SU-DHL-6 (cell line): Measurements from ENCODE around the gene SINHCAF.

Experiments
- H2AFZ ChIP-seq: fragments of 200-600 bp; sonication (generic); 2 replicates; pipeline ENCODE4 v1.6.1; 2014; ENCODE audit warnings: low read depth, mild to moderate bottlenecking, moderate library complexity, mixed read lengths, antibody characterized with exemption, low read length; ENCODE audit not compliant: severe bottlenecking
- H3F3A ChIP-seq: fragments of 200-600 bp; shearing (Covaris generic); 2 replicates; pipeline ENCODE4 v1.6.0; 2016; ENCODE audit warnings: antibody characterized with exemption, mild to moderate bottlenecking; ENCODE audit not compliant: insufficient read depth
- H3K27ac ChIP-seq: fragments of 200-600 bp; sonication (generic); 2 replicates; pipeline ENCODE4 v1.5.1; 2016; ENCODE audit warnings: low read depth, mild to moderate bottlenecking, low read length, moderate library complexity, mixed read lengths
- H3K27me3 ChIP-seq: fragments of 200-600 bp; sonication (generic), shearing (Covaris generic); 2 replicates; pipeline ENCODE4 v1.6.0; 2014; ENCODE audit warnings: mild to moderate bottlenecking, low read length
- H3K36me3 ChIP-seq: fragments of 200-600 bp; sonication (generic); 2 replicates; pipeline ENCODE4 v1.6.1; 2014; ENCODE audit warnings: mild to moderate bottlenecking, low read length, mixed read lengths
- H3K4me2 ChIP-seq: fragments of 300-600, 200-600 bp; shearing (Covaris generic), sonication (generic); 2 replicates; pipeline ENCODE4 v1.6.0; 2014; ENCODE audit warnings: low read length, low read depth, mild to moderate bottlenecking; ENCODE audit not compliant: poor library complexity, severe bottlenecking
- H3K4me3 ChIP-seq: fragments of 200-600 bp; sonication (generic); 2 replicates; pipeline ENCODE4 v1.5.1; 2014; ENCODE audit warnings: antibody characterized with exemption, low read length, mild to moderate bottlenecking, mixed read lengths; ENCODE audit not compliant: insufficient read depth, poor library complexity, severe bottlenecking
- H3K79me2 ChIP-seq: fragments of 200-600 bp; sonication (generic); 2 replicates; pipeline ENCODE4 v1.6.1; 2014; ENCODE audit warnings: mild to moderate bottlenecking, low read length, moderate library complexity; ENCODE audit not compliant: insufficient read depth
- H3K9ac ChIP-seq: fragments of 200-600 bp; sonication (generic); 2 replicates; pipeline ENCODE4 v1.7.0; 2014; ENCODE audit warnings: mild to moderate bottlenecking, low read length
- H3K9me2 ChIP-seq: fragments of 200-600 bp; sonication (generic); replicated peaks from 2 replicates; pipeline ENCODE4 v1.6.1; 2014; ENCODE audit warnings: low read length; ENCODE audit not compliant: insufficient read depth
- H3K9me3 ChIP-seq: fragments of 200-600 bp; sonication (generic); 2 replicates; pipeline ENCODE4 v1.6.1; 2014; ENCODE audit warnings: low read length, mixed read lengths; ENCODE audit not compliant: insufficient read depth
- H4K20me1 ChIP-seq: fragments of 200-600 bp; sonication (generic); 2 replicates; pipeline ENCODE4 v1.6.1; 2014; ENCODE audit warnings: low read depth, mild to moderate bottlenecking, antibody characterized with exemption, low read length, moderate library complexity, mixed read lengths
- EZH2phosphoT487 ChIP-seq: fragments of 200-600 bp; sonication (generic), shearing (Covaris generic); conservative IDR thresholded peaks from 2 replicates; pipeline ENCODE4 v1.6.1; 2018; ENCODE audit warnings: mild to moderate bottlenecking, antibody characterized with exemption, low read length, moderate library complexity, mixed read lengths
- TF ChIP-seq, protein P1 (sequence below): fragments of 200-600 bp; sonication (generic); IDR thresholded peaks from one replicate; pipeline ENCODE4 v1.5.1; 2017; ENCODE audit warnings: antibody characterized with exemption, mild to moderate bottlenecking, low read length, moderate library complexity; ENCODE audit not compliant: insufficient read depth, poor library complexity, severe bottlenecking

SINHCAF gene

GRCh38 chr12:31317471-31318395 is 8.2 kb downstream of the SINHCAF start:
- peaks cover 35% of the 10 kb centered on the region for H3F3A ChIP-seq
- TF ChIP-seq EZH2phosphoT487, result no peak
- TF ChIP-seq, protein P1, sequence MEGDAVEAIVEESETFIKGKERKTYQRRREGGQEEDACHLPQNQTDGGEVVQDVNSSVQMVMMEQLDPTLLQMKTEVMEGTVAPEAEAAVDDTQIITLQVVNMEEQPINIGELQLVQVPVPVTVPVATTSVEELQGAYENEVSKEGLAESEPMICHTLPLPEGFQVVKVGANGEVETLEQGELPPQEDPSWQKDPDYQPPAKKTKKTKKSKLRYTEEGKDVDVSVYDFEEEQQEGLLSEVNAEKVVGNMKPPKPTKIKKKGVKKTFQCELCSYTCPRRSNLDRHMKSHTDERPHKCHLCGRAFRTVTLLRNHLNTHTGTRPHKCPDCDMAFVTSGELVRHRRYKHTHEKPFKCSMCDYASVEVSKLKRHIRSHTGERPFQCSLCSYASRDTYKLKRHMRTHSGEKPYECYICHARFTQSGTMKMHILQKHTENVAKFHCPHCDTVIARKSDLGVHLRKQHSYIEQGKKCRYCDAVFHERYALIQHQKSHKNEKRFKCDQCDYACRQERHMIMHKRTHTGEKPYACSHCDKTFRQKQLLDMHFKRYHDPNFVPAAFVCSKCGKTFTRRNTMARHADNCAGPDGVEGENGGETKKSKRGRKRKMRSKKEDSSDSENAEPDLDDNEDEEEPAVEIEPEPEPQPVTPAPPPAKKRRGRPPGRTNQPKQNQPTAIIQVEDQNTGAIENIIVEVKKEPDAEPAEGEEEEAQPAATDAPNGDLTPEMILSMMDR, result no peak
- peaks cover 100% of the 10 kb centered on the region for H3K79me2 ChIP-seq
- H3K27ac ChIP-seq, result peak overlapping the region; percentile 54
- H3K4me2 ChIP-seq, result peak overlapping the region; percentile 97
- H2AFZ ChIP-seq, result no peak overlapping the region
- H3K9ac ChIP-seq, result peak overlapping the region; percentile 45
- H3K27me3 ChIP-seq, result no peaks in the 10 kb centered on the region
- peaks cover 34% of the 10 kb centered on the region for H4K20me1 ChIP-seq
- H3K9me3 ChIP-seq, result no peaks in the 10 kb centered on the region
- peak overlapping the region; percentile 55 for H3K4me3 ChIP-seq
- no peaks in the 10 kb centered on the region for H3K36me3 ChIP-seq
- no peaks in the 10 kb centered on the region for H3K9me2 ChIP-seq

- peak overlapping the region; percentile 55 for H3K4me3 ChIP-seq
- peak overlapping the region; percentile 45 for H3K9ac ChIP-seq
- H4K20me1 ChIP-seq, result peaks cover 30% of the 10 kb centered on the region
- no peak overlapping the region for H2AFZ ChIP-seq
- no peaks in the 10 kb centered on the region for H3K27me3 ChIP-seq
- peaks cover 4% of the 10 kb centered on the region for H3K36me3 ChIP-seq
- no peaks in the 10 kb centered on the region for H3K9me2 ChIP-seq
- H3F3A ChIP-seq, result peaks cover 35% of the 10 kb centered on the region
- peak overlapping the region; percentile 54; the same call in 1 of the 2 replicates for H3K27ac ChIP-seq
- H3K79me2 ChIP-seq, result peaks cover 100% of the 10 kb centered on the region
- TF ChIP-seq, protein P1, result no peak
- TF ChIP-seq EZH2phosphoT487, result no peak
- H3K9me3 ChIP-seq, result no peaks in the 10 kb centered on the region
- peak overlapping the region; percentile 97 for H3K4me2 ChIP-seq
Measured at GRCh38 chr12:31316891-31317290, 9.1 kb downstream of the SINHCAF start.

DNA sequence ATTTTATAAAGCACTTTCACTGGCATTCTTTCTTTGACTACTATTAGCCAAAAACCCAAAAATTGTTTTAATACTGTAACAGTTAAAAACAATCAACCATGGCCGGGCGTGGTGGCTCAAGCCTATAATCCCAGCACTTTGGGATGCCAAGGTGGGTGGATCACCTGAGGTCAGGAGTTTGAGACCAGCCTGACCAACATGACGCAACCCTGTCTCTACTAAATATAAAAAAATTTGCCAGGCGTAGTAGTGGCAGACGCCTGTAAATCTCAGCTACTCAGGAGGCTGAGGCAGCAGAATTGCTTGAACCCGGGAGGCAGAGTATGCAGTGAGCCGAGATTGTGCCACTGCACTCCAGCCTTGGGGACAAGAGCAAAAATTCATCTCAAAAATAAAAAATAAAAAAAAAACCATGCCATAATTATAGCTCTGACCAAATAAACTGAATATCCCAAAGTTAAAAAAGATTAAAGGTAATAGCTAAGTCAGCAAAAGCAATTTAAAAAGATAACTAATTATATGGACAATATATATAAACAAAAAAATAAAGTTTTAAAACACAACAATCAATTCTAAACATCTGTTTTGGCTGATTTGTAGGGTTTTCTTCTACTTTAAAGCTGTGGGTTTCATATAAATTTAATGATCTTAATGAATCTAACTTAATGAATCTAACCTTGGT is 10.0 kb downstream of the SINHCAF start:
- Histone ChIP-seq H3F3A (peaks cover 30% of the 10 kb centered on the region), H2AFZ (no peak overlapping the region), H3K27me3 (no peaks in the 10 kb centered on the region), H3K36me3 (peaks cover 6% of the 10 kb centered on the region), H3K4me2 (peak overlapping the region; percentile 97), H3K79me2 (peaks cover 100% of the 10 kb centered on the region), H3K4me3 (no peak overlapping the region), H3K9ac (no peak overlapping the region), H3K9me2 (no peaks in the 10 kb centered on the region), H3K9me3 (no peaks in the 10 kb centered on the region), H3K27ac (no peak overlapping the region), H4K20me1 (peaks cover 34% of the 10 kb centered on the region)
- no peak for TF ChIP-seq EZH2phosphoT487
- TF ChIP-seq, protein P1, result no peak
